ENCODE results near the gene FOS.

Gene FOS

GRCh38 chr14:75313294-75313693, 34.7 kb downstream of the FOS start:
- DNase-seq (ENCODE audit: low spot score), result no peak
- in situ Hi-C loops (cut with MboI; ENCODE audit: low pct_unique_long_range_greater_than_20kb, low sequenced_read_pairs, unreplicated experiment), result no loop called here
- no peak for TF ChIP-seq CTCF (IDR thresholded peaks at IDR 0.05; ENCODE audit: extremely low read depth, insufficient read depth, missing control alignments)

- in situ Hi-C loops (cut with MboI; ENCODE audit: low pct_unique_long_range_greater_than_20kb, low sequenced_read_pairs, unreplicated experiment), result no loop called here
- DNase-seq (ENCODE audit: low spot score), result no peak
- TF ChIP-seq CTCF (IDR thresholded peaks at IDR 0.05; ENCODE audit: extremely low read depth, insufficient read depth, missing control alignments), result no peak
These were observed 36.5 kb downstream of the FOS start for GRCh38 chr14:75315144-75315543.

GRCh38 chr14:75317148-75317547, 38.5 kb downstream of the FOS start:
- DNase-seq (ENCODE audit: low spot score), result no peak
- in situ Hi-C loops (cut with MboI; ENCODE audit: low pct_unique_long_range_greater_than_20kb, low sequenced_read_pairs, unreplicated experiment), result no loop called here
- TF ChIP-seq CTCF (IDR thresholded peaks at IDR 0.05; ENCODE audit: extremely low read depth, insufficient read depth, missing control alignments), result no peak

- in situ Hi-C loops (cut with MboI; ENCODE audit: low pct_unique_long_range_greater_than_20kb, low sequenced_read_pairs, unreplicated experiment), result no loop called here
- no peak for DNase-seq (ENCODE audit: low spot score)
- TF ChIP-seq CTCF (IDR thresholded peaks at IDR 0.05; ENCODE audit: extremely low read depth, insufficient read depth, missing control alignments), result no peak
These were observed 39.7 kb downstream of the FOS start for GRCh38 chr14:75318353-75318752.

GRCh38 chr14:75319021-75319420, 40.4 kb downstream of the FOS start:
- DNase-seq (ENCODE audit: low spot score), result no peak
- TF ChIP-seq CTCF (IDR thresholded peaks at IDR 0.05; ENCODE audit: extremely low read depth, insufficient read depth, missing control alignments), result no peak
- in situ Hi-C loops (cut with MboI; ENCODE audit: low pct_unique_long_range_greater_than_20kb, low sequenced_read_pairs, unreplicated experiment), result no loop called here

GRCh38 chr14:75320196-75320595, 41.6 kb downstream of the FOS start:
- in situ Hi-C loops (cut with MboI; ENCODE audit: low pct_unique_long_range_greater_than_20kb, low sequenced_read_pairs, unreplicated experiment), result no loop called here
- no peak for DNase-seq (ENCODE audit: low spot score)
- TF ChIP-seq CTCF (IDR thresholded peaks at IDR 0.05; ENCODE audit: extremely low read depth, insufficient read depth, missing control alignments), result no peak

GRCh38 chr14:75322746-75323145, 44.1 kb downstream of the FOS start:
- TF ChIP-seq CTCF (IDR thresholded peaks at IDR 0.05; ENCODE audit: extremely low read depth, insufficient read depth, missing control alignments), result no peak
- DNase-seq (ENCODE audit: low spot score), result no peak
- in situ Hi-C loops (cut with MboI; ENCODE audit: low pct_unique_long_range_greater_than_20kb, low sequenced_read_pairs, unreplicated experiment), result no loop called here

Measured in GM13977 (cell line).